HepG2 (cell line): ENCODE results near the gene MBD3. TPM values are rescaled to one million over a fixed set of nuclear protein-coding genes. Genes with fewer than 3 reads are reported as not detected.

Experiments used
- DNMT1 ChIP-seq: sonication (generic); formaldehyde crosslinking; IDR thresholded peaks from 2 replicates; pipeline ENCODE4 v1.5.1; 2020; ENCODE audit warnings: mild to moderate bottlenecking, missing genetic modification reagents
- ESRRA ChIP-seq: sonication (generic); formaldehyde crosslinking; IDR thresholded peaks from 2 replicates; pipeline ENCODE4 v1.5.1; 2020; ENCODE audit warnings: mild to moderate bottlenecking, low read depth, missing genetic modification reagents
- FOXP1 ChIP-seq, 2 experiments: fragments of 450-650 bp in 1 of 2; IDR thresholded peaks; 2 replicates each; pipeline ENCODE4 v1.6.1; 2017 to 2018; ENCODE audit warnings: antibody characterized with exemption in 1 of 2
- HMG20B ChIP-seq: conservative IDR thresholded peaks from 2 replicates; pipeline ENCODE4 v1.6.1; 2016; ENCODE audit warnings: missing genetic modification reagents, missing compliant biosample characterization
- IKZF1 ChIP-seq: fragments of 450-650 bp; IDR thresholded peaks from 2 replicates; pipeline ENCODE4 v1.7.1; 2016
- KDM5A ChIP-seq: fragments of 200-600 bp; sonication (generic); IDR thresholded peaks from 2 replicates; pipeline ENCODE4 v1.7.0; 2018; ENCODE audit warnings: antibody characterized with exemption, mild to moderate bottlenecking, low read length, borderline replicate concordance
- KLF13 ChIP-seq: sonication (generic); formaldehyde crosslinking; IDR thresholded peaks from 2 replicates; pipeline ENCODE4 v1.4.0; 2020; ENCODE audit warnings: mild to moderate bottlenecking, missing genetic modification reagents
- MEIS1 ChIP-seq: sonication (generic); formaldehyde crosslinking; IDR thresholded peaks from 2 replicates; pipeline ENCODE4 v1.9.0; 2021; ENCODE audit warnings: mild to moderate bottlenecking, missing genetic modification reagents, moderate library complexity, borderline replicate concordance
- NCOA1 ChIP-seq: sonication (generic); formaldehyde crosslinking; IDR thresholded peaks from 2 replicates; pipeline ENCODE4 v1.9.0; 2021; ENCODE audit warnings: missing genetic modification reagents
- NR2C2 ChIP-seq: sonication (generic); formaldehyde crosslinking; IDR thresholded peaks from 2 replicates; pipeline ENCODE4 v1.4.0; 2020; ENCODE audit warnings: missing genetic modification reagents, mild to moderate bottlenecking, moderate library complexity, borderline replicate concordance
- RFX3 ChIP-seq: IDR thresholded peaks from 2 replicates; pipeline ENCODE4 v1.6.1; 2016; ENCODE audit warnings: missing biosample characterization, missing genetic modification reagents
- SNRNP70 ChIP-seq: fragments of 200-400 bp; formaldehyde crosslinking; IDR thresholded peaks from 2 replicates; pipeline ENCODE4 v1.6.1; 2017; ENCODE audit warnings: mild to moderate bottlenecking, low read depth, low read length, moderate library complexity
- TEAD3 ChIP-seq: optimal IDR thresholded peaks from 2 replicates; pipeline ENCODE3; 2016; ENCODE audit warnings: borderline replicate concordance
- THAP9 ChIP-seq: sonication (generic); formaldehyde crosslinking; IDR thresholded peaks from 2 replicates; pipeline ENCODE4; 2020; ENCODE audit warnings: missing genetic modification reagents, mild to moderate bottlenecking, borderline replicate concordance
- ZNF143 ChIP-seq: sonication (generic); formaldehyde crosslinking; IDR thresholded peaks from 2 replicates; pipeline ENCODE4 v1.4.0; 2020; ENCODE audit warnings: missing genetic modification reagents
- ZNF615 ChIP-seq: sonication (generic); formaldehyde crosslinking; IDR thresholded peaks from 2 replicates; pipeline ENCODE4 v1.5.0; 2020; ENCODE audit warnings: mild to moderate bottlenecking, missing genetic modification reagents, borderline replicate concordance
- ZNF792 ChIP-seq: IDR thresholded peaks from 2 replicates; pipeline ENCODE4 v1.6.1; 2016
- ZSCAN22 ChIP-seq: sonication (generic); formaldehyde crosslinking; IDR thresholded peaks from 2 replicates; pipeline ENCODE4 v1.4.0; 2020; ENCODE audit warnings: mild to moderate bottlenecking, missing genetic modification reagents
- polyA plus RNA-seq, 8 experiments: library from polyadenylated mRNA; depleted of rRNA in 3 of 8; stranded (reverse) in 7 of 8; unstranded in 1 of 8; fragments of >200 nt; fragmentation: Illumina TruSeq in 4 of 8; extraction: Trizol in 4 of 8; gene quantifications; 2 replicates each; pipeline versions ENCODE4 v1.2.1 to v1.2.3, GENCODE V29; 2011 to 2016; ENCODE audit warnings: low read depth in 4 of 8, missing spikeins in 1 of 8, mixed read lengths in 1 of 8; ENCODE audit not compliant: insufficient read depth in 1 of 8
- total RNA-seq, 5 experiments: library from RNA; depleted of rRNA; stranded (reverse); fragments of >200 nt; fragmentation: Illumina TruSeq; extraction: Trizol; gene quantifications; 2 replicates each; pipeline ENCODE4 v1.2.3, GENCODE V29; 2016; ENCODE audit warnings: low read depth in 1 of 5
- TF ChIP-seq, protein P1 (sequence below): sonication (generic); formaldehyde crosslinking; IDR thresholded peaks from 2 replicates; pipeline ENCODE4 v1.5.0; 2020; ENCODE audit warnings: mild to moderate bottlenecking, missing genetic modification reagents
- TF ChIP-seq, protein P2 (sequence below): sonication (generic); formaldehyde crosslinking; IDR thresholded peaks from 2 replicates; pipeline ENCODE4 v1.4.0; 2020; ENCODE audit warnings: missing genetic modification reagents, borderline replicate concordance
- TF ChIP-seq, protein P3 (sequence below): sonication (generic); formaldehyde crosslinking; IDR thresholded peaks from 2 replicates; pipeline ENCODE4 v1.5.1; 2020; ENCODE audit warnings: mild to moderate bottlenecking, missing genetic modification reagents, moderate library complexity

Gene MBD3
- total and polyA plus RNA-seq, 2 of the 13 experiments (the other 11 are each of a cell fraction or from before 2014, with no cell fraction given) = 21.2 to 76.9 TPM

GRCh38 chr19:1587872-1588271 is 4.8 kb downstream of the MBD3 start (continued):
- TF ChIP-seq, protein P1, sequence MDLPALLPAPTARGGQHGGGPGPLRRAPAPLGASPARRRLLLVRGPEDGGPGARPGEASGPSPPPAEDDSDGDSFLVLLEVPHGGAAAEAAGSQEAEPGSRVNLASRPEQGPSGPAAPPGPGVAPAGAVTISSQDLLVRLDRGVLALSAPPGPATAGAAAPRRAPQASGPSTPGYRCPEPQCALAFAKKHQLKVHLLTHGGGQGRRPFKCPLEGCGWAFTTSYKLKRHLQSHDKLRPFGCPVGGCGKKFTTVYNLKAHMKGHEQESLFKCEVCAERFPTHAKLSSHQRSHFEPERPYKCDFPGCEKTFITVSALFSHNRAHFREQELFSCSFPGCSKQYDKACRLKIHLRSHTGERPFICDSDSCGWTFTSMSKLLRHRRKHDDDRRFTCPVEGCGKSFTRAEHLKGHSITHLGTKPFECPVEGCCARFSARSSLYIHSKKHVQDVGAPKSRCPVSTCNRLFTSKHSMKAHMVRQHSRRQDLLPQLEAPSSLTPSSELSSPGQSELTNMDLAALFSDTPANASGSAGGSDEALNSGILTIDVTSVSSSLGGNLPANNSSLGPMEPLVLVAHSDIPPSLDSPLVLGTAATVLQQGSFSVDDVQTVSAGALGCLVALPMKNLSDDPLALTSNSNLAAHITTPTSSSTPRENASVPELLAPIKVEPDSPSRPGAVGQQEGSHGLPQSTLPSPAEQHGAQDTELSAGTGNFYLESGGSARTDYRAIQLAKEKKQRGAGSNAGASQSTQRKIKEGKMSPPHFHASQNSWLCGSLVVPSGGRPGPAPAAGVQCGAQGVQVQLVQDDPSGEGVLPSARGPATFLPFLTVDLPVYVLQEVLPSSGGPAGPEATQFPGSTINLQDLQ = no peak
- TF ChIP-seq, protein P2, sequence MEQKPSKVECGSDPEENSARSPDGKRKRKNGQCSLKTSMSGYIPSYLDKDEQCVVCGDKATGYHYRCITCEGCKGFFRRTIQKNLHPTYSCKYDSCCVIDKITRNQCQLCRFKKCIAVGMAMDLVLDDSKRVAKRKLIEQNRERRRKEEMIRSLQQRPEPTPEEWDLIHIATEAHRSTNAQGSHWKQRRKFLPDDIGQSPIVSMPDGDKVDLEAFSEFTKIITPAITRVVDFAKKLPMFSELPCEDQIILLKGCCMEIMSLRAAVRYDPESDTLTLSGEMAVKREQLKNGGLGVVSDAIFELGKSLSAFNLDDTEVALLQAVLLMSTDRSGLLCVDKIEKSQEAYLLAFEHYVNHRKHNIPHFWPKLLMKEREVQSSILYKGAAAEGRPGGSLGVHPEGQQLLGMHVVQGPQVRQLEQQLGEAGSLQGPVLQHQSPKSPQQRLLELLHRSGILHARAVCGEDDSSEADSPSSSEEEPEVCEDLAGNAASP (CRISPR knock-in tag) = 0 out of 2 replicates have a peak, but pooled peaks have one; percentile 15
- TF ChIP-seq NCOA1 (no peak), MEIS1 (CRISPR knock-in tag) (no peak), SNRNP70 (no peak), NR2C2 (no peak), HMG20B (no peak), DNMT1 (CRISPR knock-in tag) (no peak), KDM5A (no peak), IKZF1 (no peak), ZNF792 (no peak), ZNF143 (CRISPR knock-in tag) (peak; percentile 72; the same call in 1 of the 2 replicates), FOXP1 (IDR thresholded peaks at IDR 0.05) (no peak), FOXP1 (CRISPR knock-in tag; IDR thresholded peaks at IDR 0.05) (no peak), ZSCAN22 (CRISPR knock-in tag) (no peak), ESRRA (peak; percentile 80), TEAD3 (peak; percentile 77), RFX3 (CRISPR knock-in tag) (no peak), THAP9 (CRISPR knock-in tag) (no peak), KLF13 (CRISPR knock-in tag) (no peak), ZNF615 (CRISPR knock-in tag) (no peak)
- TF ChIP-seq, protein P3, sequence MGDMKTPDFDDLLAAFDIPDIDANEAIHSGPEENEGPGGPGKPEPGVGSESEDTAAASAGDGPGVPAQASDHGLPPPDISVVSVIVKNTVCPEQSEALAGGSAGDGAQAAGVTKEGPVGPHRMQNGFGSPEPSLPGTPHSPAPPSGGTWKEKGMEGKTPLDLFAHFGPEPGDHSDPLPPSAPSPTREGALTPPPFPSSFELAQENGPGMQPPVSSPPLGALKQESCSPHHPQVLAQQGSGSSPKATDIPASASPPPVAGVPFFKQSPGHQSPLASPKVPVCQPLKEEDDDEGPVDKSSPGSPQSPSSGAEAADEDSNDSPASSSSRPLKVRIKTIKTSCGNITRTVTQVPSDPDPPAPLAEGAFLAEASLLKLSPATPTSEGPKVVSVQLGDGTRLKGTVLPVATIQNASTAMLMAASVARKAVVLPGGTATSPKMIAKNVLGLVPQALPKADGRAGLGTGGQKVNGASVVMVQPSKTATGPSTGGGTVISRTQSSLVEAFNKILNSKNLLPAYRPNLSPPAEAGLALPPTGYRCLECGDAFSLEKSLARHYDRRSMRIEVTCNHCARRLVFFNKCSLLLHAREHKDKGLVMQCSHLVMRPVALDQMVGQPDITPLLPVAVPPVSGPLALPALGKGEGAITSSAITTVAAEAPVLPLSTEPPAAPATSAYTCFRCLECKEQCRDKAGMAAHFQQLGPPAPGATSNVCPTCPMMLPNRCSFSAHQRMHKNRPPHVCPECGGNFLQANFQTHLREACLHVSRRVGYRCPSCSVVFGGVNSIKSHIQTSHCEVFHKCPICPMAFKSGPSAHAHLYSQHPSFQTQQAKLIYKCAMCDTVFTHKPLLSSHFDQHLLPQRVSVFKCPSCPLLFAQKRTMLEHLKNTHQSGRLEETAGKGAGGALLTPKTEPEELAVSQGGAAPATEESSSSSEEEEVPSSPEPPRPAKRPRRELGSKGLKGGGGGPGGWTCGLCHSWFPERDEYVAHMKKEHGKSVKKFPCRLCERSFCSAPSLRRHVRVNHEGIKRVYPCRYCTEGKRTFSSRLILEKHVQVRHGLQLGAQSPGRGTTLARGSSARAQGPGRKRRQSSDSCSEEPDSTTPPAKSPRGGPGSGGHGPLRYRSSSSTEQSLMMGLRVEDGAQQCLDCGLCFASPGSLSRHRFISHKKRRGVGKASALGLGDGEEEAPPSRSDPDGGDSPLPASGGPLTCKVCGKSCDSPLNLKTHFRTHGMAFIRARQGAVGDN (CRISPR knock-in tag) = peak; percentile 82
